SHP77 (cell line): Measurements from ENCODE around the gene URM1.

Source experiments
- DNase-seq, 2 experiments: peaks; one replicate each; lab custom pipeline; 2025; lab: John Stamatoyannopoulos, UW

The URM1 gene

DNA sequence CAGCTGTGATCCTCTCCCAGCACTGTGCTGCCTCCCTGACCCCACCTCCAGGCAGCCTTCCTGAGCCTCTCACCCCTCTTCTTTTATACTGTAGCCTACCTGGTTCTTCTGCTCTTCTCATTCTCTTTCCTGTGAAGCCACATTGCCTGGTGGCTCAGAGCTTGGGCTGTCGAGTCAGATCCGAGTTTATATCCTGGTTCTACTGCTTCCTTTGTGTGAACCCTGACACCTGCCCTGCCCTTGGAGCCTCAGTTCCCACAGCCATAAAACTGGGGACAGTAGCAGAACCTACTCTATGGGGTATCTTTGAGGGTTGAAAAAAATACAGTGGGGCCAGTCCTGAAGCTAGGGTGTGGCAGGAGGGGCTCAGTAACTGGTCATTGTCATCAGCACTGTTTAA is 22.0 kb upstream of the URM1 start:
- no peak for DNase-seq

GRCh38 chr9:128349772-128350171 is 21.4 kb upstream of the URM1 start:
- no peak for DNase-seq

- DNase-seq = no peak
Observed at GRCh38 chr9:128355451-128355850, 15.7 kb upstream of the URM1 start.

DNA sequence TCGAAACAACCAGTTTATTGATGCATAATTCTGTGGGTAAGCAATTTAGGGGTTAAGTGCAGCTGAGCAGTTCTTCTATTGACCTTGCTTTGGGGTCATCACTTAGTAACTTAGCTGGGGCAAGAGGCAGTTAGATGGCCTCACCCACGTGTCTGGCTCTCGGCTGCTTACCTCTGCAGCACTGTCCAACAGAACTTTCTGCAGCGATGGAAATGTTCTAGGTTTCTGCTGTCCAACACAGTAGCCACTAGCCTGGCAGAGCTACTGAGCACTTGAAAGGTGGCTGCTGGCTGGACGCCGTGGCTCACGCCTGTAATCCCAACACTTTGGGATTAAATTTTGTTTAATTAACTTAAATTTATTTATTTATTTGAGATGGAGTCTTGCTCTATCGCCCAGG is 13.1 kb upstream of the URM1 start:
- no peak for DNase-seq

DNA sequence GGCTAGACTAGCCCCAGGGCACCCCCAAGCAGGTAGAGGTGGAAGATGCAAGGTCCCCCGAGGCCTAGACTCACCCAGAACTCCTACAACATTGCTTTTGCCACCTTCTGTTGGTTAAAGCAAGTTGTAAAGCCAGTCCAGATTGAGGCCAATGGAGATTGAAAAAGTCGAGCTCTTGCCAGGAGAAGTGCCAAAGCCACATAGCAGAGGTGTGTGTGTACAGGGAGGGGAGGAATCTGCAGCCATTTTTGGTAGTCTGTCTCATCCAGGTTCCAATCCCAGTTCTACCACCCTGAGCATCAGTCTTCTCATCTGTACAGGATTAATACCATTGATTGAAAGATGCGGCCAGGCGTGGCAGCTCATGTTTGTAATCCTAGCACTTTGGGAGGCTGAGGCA is 12.3 kb upstream of the URM1 start:
- no peak for DNase-seq

- no peak for DNase-seq
Observed at GRCh38 chr9:128360826-128361225, 10.3 kb upstream of the URM1 start.

GRCh38 chr9:128361296-128361985 is 9.7 kb upstream of the URM1 start:
- DNase-seq = peak; percentile 32 to 80

DNA sequence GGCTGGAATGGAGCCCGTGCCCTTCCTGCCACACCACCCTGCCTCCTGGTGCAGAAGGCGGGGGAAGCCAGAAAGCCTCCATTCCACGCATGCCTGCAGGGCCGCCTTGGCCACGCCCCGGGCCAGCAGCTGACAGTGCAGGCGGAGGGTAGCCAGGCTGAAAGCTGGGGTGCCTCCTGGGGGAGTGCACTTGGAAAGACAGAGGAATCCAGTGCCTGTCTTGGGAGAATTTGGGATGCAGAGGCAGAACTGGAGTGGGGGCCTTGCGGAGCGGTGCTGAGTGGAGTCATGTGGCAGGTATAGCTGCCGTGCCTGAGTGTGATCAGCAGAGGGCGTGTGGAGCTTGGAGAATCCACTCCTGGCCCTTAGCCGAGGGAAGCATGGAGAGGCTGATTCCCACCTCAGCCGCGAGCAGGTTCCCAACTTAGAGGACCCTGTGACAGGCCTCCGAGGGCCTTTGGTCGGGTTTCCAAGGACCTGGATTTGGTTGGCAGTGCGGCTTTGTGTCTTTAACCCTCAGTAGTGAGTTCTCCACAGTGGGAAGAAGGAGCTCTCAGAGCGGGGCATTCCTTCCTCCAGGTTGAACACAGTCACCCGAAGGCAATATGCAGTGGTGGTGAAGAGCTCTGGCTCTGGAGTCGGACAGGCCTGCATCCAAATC is 9.1 kb upstream of the URM1 start:
- DNase-seq = peak; percentile 82 to 83

- no peak for DNase-seq
Observed at GRCh38 chr9:128362774-128363173, 8.4 kb upstream of the URM1 start.

DNA sequence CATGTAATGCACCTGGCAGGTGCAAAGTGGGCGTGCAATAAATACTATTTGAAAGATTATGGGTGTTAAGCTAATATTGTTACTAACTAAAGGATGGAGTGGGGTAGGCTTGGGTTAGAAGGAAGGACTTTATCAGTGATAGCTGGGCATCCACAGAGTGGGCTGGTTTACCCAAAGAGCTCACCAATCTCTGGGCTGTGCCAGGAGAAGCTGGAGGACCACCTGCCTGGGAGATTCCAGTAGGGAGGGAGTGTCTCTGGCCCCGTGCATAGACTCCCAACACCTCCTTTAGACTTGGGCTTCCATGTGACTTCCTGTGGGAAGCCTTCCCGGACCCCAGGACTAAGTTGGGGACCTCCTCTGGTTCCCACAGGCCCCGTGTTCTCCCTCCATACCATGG is 5.6 kb upstream of the URM1 start:
- DNase-seq = no peak

DNA sequence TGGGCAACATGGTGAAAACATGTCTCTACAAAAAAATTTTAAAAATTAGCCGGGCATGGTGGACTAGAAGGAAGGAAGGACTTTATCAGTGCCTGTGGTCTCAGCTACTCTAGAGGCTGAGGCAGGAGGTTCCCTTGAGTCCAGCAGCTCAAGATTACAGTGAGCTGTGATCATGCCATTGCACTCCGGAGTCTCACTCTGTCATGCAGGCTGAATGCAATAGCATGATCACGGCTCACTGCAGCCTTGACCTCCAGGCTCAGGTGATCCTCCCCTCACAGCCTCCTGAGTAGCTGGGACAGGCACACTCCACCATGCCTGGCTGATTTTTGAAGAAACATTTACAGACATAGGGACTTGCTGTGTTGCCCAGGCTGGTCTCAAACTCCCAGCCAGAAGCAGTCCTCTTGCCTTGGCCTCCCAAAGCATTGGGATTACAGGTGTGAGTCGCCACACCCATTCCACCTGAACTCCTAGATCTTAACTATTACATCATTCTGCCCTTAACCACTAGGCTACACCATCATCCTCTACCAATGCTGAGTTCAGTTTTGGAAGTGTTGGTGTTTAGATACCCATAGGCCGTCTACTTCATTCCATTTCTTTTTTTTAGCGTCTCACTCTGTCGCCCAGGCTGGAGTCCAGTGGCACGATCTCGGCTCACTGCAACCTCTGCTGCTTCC is 2.0 kb upstream of the URM1 start:
- no peak for DNase-seq

DNA sequence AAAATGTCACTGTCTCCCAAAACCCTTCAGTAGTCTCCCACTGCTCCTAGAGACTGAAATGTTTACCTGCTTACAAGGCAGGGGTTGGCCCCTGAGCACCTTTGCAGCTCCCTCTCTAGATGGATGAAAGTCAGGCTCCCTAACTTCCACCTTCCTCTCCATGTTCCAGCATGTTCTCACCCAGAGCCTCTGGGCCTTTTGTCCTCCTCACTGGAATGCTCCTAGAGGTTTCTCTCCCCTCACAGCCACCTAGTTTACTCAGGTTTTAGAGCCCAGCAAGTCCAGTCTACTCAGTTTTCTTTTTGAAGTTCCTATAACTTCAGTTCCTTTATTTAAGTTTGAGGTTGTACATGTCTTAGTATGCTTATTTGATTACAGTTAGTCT is 815 bp upstream of the URM1 start:
- DNase-seq = no peak

DNA sequence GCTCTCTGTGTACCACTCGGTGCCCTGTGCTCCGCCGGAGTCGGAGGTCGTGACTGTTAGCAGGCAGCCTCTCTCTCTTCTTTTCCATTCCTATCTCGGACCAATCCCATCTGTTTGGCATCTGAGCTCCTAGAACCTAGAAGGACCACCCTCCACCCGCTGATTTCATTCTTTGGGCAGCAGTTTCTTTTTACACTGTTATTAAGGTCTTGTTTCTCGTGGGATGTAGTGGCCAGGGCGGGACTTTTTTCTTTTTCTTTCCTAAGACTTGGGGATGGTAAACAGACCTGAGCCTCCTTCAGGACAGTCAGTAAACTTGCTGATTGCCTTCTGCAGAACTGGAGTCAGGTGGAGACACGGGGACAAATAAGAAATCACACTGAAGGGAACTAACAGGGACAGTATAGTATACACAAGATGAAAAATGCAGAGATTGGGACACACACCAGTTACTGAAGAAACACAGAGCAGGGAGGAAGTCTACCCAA is 500 bp downstream of the URM1 start:
- no peak for DNase-seq

GRCh38 chr9:128372188-128372641 is 1.0 kb downstream of the URM1 start:
- DNase-seq = peak in 1 of 2 experiments; percentile 4

DNA sequence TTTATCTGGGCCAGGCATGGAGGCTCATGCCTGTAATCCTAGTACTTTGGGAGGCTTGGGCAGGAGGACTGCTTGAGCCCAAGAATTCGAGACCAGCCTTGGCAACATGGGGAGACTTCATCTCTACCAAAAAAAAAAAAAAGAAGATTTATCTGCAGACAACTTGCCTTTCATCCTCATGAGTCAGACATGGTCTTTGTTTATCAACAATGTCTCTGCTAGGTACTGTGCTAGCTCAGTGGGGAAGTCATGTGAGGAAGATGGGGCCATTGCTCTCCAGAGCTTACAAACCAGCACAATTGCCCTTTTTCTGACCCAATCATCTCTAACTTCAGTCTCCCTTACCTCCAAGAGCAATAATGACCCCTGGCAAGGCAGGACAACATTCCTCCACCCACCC is 1.6 kb downstream of the URM1 start:
- no peak for DNase-seq

- DNase-seq = no peak
Observed at GRCh38 chr9:128374221-128374675, 3.1 kb downstream of the URM1 start.

DNA sequence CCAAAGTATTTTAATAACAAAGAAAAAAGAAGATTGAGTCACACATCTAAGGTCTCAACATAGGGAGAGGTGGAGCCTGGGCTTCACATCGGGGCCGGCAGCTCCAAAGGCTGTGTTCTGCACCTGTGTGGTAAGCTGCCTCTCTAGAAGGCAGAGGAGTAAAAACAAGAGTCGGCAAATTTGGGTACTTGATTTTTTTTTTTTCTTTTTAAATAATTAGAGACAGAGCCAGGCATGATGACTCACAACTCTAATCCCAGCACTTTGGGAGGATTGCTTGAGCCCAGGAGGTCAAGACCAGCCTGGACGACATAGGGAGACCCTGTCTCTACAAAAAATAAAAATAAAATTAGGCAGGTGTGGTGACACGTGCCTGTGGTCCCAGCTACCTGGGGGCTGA is 4.7 kb downstream of the URM1 start:
- DNase-seq = no peak

DNA sequence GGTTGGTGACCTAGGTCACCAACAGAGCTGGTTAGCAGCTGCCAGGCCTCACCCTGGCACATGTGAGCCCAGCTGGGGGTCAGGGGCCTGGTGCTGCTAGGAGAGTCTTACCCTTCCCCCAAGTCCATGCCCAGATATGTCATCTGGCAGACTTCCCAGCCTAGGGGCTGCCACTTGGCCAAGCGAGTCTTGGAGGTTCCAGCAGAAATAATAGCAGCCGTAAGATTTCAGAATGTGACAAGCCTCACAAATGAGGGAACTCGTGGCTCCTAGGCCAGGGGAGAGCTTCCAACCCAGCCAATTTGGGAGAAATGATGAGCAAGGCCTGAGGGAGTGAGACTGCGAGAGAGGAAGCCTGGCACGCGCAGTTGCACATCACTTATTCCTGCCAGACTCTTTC is 11.1 kb downstream of the URM1 start:
- no peak for DNase-seq

GRCh38 chr9:128383007-128383753 is 12.0 kb downstream of the URM1 start:
- DNase-seq = no peak

- no peak for DNase-seq
Observed at GRCh38 chr9:128383791-128384190, 12.6 kb downstream of the URM1 start.

- no peak for DNase-seq
Observed at GRCh38 chr9:128384801-128385495, 13.8 kb downstream of the URM1 start.
